K562 (cell line): ENCODE data around the gene ALG11. TPM values are rescaled to one million over a fixed set of nuclear protein-coding genes. Genes with fewer than 3 reads are reported as not detected.

ENCODE experiments used
- ADNP ChIP-seq: fragments of 200-800 bp; sonication (Bioruptor generic); IDR thresholded peaks from 2 replicates; pipeline ENCODE4 v1.6.1; 2016; ENCODE audit warnings: missing genetic modification characterization, missing compliant biosample characterization
- ATF7 ChIP-seq: fragments of 450-650 bp; IDR thresholded peaks from 2 replicates; pipeline ENCODE4 v1.7.1; 2014; ENCODE audit warnings: mild to moderate bottlenecking, moderate library complexity
- CBX1 ChIP-seq: sonication (generic); IDR thresholded peaks from 2 replicates; pipeline ENCODE4 v1.6.1; 2016; ENCODE audit warnings: antibody characterized with exemption, low read depth, mild to moderate bottlenecking
- CEBPG ChIP-seq, 3 experiments: fragments of 200-800 bp in 1 of 3; sonication (Bioruptor generic) in 1 of 3; sonication (generic) in 1 of 3; formaldehyde crosslinking in 1 of 3; IDR thresholded peaks in 2 of 3; conservative IDR thresholded peaks in 1 of 3; 2 replicates each; pipeline versions ENCODE4 v1.6.1 to v1.8.0; 2016 to 2022; ENCODE audit warnings: missing compliant biosample characterization in 2 of 3, missing genetic modification characterization in 2 of 3, mild to moderate bottlenecking in 1 of 3, missing genetic modification reagents in 1 of 3
- CHCHD3 ChIP-seq: fragments of 250-450 bp; sonication (Bioruptor Pico); IDR thresholded peaks from 2 replicates; pipeline ENCODE4 v2.1.2; 2022; ENCODE audit warnings: mild to moderate bottlenecking
- CSDE1 ChIP-seq, 2 experiments: fragments of 450-650 bp; IDR thresholded peaks; 2 replicates each; pipeline ENCODE4 v1.6.1; 2016; ENCODE audit warnings: mild to moderate bottlenecking in 1 of 2
- HDAC1 ChIP-seq, 2 experiments: fragments of 450-650 bp; IDR thresholded peaks; 2 replicates each; pipeline ENCODE4 v1.6.1; 2016 to 2017; ENCODE audit warnings: inconsistent platforms in 1 of 2, mild to moderate bottlenecking in 1 of 2, moderate library complexity in 1 of 2
- HLTF ChIP-seq: fragments of 450-650 bp; IDR thresholded peaks from 2 replicates; pipeline ENCODE4 v1.6.1; 2016
- KDM5B ChIP-seq: fragments of 200-600 bp; sonication (generic); IDR thresholded peaks from 2 replicates; pipeline ENCODE4 v1.6.1; 2012; ENCODE audit warnings: low read depth, mild to moderate bottlenecking, moderate library complexity, low read length, control low read depth, inconsistent platforms; ENCODE audit not compliant: insufficient replicate concordance
- MAFF ChIP-seq: IDR thresholded peaks from 2 replicates; pipeline ENCODE4 v1.6.1; 2012; ENCODE audit warnings: low read length, improper control_type of control experiment
- MED1 ChIP-seq: sonication (generic); formaldehyde crosslinking; IDR thresholded peaks from 2 replicates; pipeline ENCODE4 v1.8.1; 2023; ENCODE audit warnings: missing genetic modification reagents, borderline replicate concordance
- PHF20 ChIP-seq: fragments of 450-650 bp; IDR thresholded peaks from 2 replicates; pipeline ENCODE4 v1.6.1; 2018; ENCODE audit not compliant: partially characterized antibody
- PTRF ChIP-seq: fragments of 450-650 bp; IDR thresholded peaks from 2 replicates; pipeline ENCODE4 v1.6.1; 2016; ENCODE audit warnings: mild to moderate bottlenecking, missing genetic modification characterization, missing compliant biosample characterization
- RBM22 ChIP-seq: fragments of 200-400 bp; formaldehyde crosslinking; IDR thresholded peaks from 2 replicates; pipeline ENCODE4 v1.6.1; 2018; ENCODE audit warnings: low read length, low read depth; ENCODE audit not compliant: poor library complexity, severe bottlenecking
- SETDB1 ChIP-seq: IDR thresholded peaks from one replicate; pipeline ENCODE4 v1.6.1; 2012; ENCODE audit warnings: low read length, control low read depth, inconsistent platforms
- SLC30A9 ChIP-seq: fragments of 250-450 bp; sonication (Bioruptor Pico); IDR thresholded peaks from 2 replicates; pipeline ENCODE4 v1.8.0; 2022; ENCODE audit warnings: mild to moderate bottlenecking, moderate library complexity
- SMAD4 ChIP-seq: fragments of 250-450 bp; sonication (Bioruptor Pico); conservative IDR thresholded peaks from 2 replicates; pipeline ENCODE4 v1.8.0; 2021; ENCODE audit warnings: inconsistent platforms, mild to moderate bottlenecking, moderate library complexity
- SNRNP70 ChIP-seq: fragments of 200-400 bp; formaldehyde crosslinking; optimal IDR thresholded peaks from 2 replicates; pipeline ENCODE3; 2017; ENCODE audit warnings: low read depth, low read length
- TAL1 ChIP-seq: fragments of 450-650 bp; IDR thresholded peaks from 2 replicates; pipeline ENCODE4 v1.6.1; 2016; ENCODE audit warnings: mild to moderate bottlenecking
- ZNF24 ChIP-seq: fragments of 450-650 bp; IDR thresholded peaks from 2 replicates; pipeline ENCODE4 v1.6.1; 2016
- ZNF695 ChIP-seq: fragments of 450-650 bp; formaldehyde crosslinking; IDR thresholded peaks from 2 replicates; pipeline ENCODE4 v1.4.0; 2020; ENCODE audit warnings: mild to moderate bottlenecking, moderate library complexity
- ZNF766 ChIP-seq: fragments of 200-800 bp; sonication (Bioruptor generic); conservative IDR thresholded peaks from 2 replicates; pipeline ENCODE4 v1.6.1; 2016; ENCODE audit warnings: missing genetic modification characterization, missing compliant biosample characterization
- ZZZ3 ChIP-seq: fragments of 450-650 bp; IDR thresholded peaks from 2 replicates; pipeline ENCODE4 v1.6.1; 2016; ENCODE audit warnings: antibody characterized with exemption, mild to moderate bottlenecking, moderate library complexity
- polyA plus RNA-seq, 8 experiments: library from polyadenylated mRNA; depleted of rRNA in 4 of 8; stranded (reverse) in 5 of 8; unstranded in 3 of 8; fragments of >200 nt; fragmentation: Nextera tagmentation in 2 of 8; fragmentation: Illumina TruSeq in 1 of 8; extraction: Ambion mirVana in 2 of 8; extraction: Trizol in 1 of 8; gene quantifications; 2 replicates each; pipeline versions ENCODE4 v1.2.1 to v1.2.3, GENCODE V29; 2011 to 2014; ENCODE audit warnings: inconsistent platforms in 1 of 8, missing spikeins in 1 of 8
- total RNA-seq, 7 experiments: library from RNA; depleted of rRNA in 6 of 7; stranded (reverse); fragments of >200 nt in 6 of 7; fragmentation: Illumina TruSeq in 2 of 7; extraction: Trizol in 2 of 7; gene quantifications; 2 replicates each; pipeline versions ENCODE4 v1.2.1 to v1.2.3, GENCODE V29; 2011 to 2021; ENCODE audit warnings: low replicate concordance in 1 of 7
- TF ChIP-seq, protein P1 (sequence below): fragments of 450-650 bp; formaldehyde crosslinking; IDR thresholded peaks from 2 replicates; pipeline ENCODE4 v1.4.0; 2020; ENCODE audit warnings: mild to moderate bottlenecking
- TF ChIP-seq, protein P2 (sequence below): fragments of 250-450 bp; sonication (Bioruptor Pico); IDR thresholded peaks from 2 replicates; pipeline ENCODE4 v1.5.0; 2020; ENCODE audit warnings: mild to moderate bottlenecking
- TF ChIP-seq, protein P3 (sequence below), 2 experiments: IDR thresholded peaks; 2 replicates each; pipeline ENCODE4 v1.6.1; 2011; ENCODE audit warnings: borderline replicate concordance in 1 of 2, control low read depth in 1 of 2, low read depth in 1 of 2, low read length in 1 of 2, mild to moderate bottlenecking in 1 of 2, mixed read lengths in 1 of 2, moderate library complexity in 1 of 2; ENCODE audit not compliant: insufficient read depth in 1 of 2, insufficient read length in 1 of 2, poor library complexity in 1 of 2, severe bottlenecking in 1 of 2; ENCODE audit errors: extremely low read depth in 1 of 2

Gene ALG11
- total and polyA plus RNA-seq, 9 of the 15 experiments (the other 6 are each of a cell fraction or from before 2014, with no cell fraction given): 7.3 to 19.2 (median 16.3) TPM

DNA sequence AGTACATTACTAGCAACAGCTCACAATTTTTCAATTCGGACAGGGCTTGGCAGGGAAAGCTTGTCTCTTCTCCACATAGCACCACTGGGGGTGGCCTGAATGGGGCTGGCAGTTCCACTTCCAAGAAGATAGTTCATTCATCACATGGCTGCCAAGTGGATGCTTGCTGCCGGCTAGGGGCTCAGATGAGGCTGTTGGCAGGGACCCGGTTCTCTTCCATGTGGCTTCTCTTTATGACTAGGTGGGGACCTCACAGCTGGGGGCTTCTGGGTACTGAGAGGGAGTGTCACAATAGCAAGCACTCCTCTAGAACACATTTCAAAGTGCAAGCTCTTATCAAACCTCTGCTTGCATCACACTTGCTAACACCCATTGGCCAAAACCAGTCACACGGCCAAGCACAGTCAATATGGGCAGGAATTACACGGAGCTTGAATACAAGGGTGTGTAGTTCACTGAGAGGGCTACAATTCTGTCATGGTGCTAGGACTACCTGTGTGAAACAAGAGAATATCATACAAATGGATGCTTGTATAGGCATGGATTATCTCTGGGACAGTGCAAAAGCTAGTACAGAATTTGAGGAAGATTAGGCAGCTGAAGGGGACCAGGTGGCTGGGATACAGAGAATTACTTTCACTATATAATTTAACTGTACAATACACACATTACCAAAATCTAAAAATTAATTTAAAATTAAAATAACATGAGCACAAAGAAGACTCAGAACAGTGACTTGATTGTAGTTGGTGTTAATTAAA is 33.2 kb upstream of the ALG11 start (continued):
- TF ChIP-seq SETDB1 (no peak), SMAD4 (CRISPR knock-in tag) (0 out of 2 replicates have a peak, but pooled peaks have one; percentile 26), ADNP (tag) (no peak), HDAC1 (IDR thresholded peaks at IDR 0.05) (no peak), ZNF766 (CRISPR knock-in tag) (no peak), SNRNP70 (no peak), TAL1 (no peak), PTRF (tag) (no peak), CHCHD3 (CRISPR knock-in tag) (no peak), PHF20 (no peak), CSDE1 (IDR thresholded peaks at IDR 0.05) (no peak), CEBPG (CRISPR knock-in tag; IDR thresholded peaks at IDR 0.05) (peak; percentile 93), CEBPG (tag; conservative IDR thresholded peaks at IDR 0.05 in 1 of 2, IDR thresholded peaks at IDR 0.05 in 1 of 2) (peak; percentile 86 to 90), MED1 (CRISPR knock-in tag) (no peak), MAFF (no peak), HLTF (no peak), KDM5B (no peak), SLC30A9 (CRISPR knock-in tag) (no peak), ZNF24 (no peak), ZZZ3 (no peak), CBX1 (no peak), ZNF695 (CRISPR knock-in tag) (no peak), RBM22 (no peak), ATF7 (peak; percentile 79; the same call in 1 of the 2 replicates)
- TF ChIP-seq, protein P1, sequence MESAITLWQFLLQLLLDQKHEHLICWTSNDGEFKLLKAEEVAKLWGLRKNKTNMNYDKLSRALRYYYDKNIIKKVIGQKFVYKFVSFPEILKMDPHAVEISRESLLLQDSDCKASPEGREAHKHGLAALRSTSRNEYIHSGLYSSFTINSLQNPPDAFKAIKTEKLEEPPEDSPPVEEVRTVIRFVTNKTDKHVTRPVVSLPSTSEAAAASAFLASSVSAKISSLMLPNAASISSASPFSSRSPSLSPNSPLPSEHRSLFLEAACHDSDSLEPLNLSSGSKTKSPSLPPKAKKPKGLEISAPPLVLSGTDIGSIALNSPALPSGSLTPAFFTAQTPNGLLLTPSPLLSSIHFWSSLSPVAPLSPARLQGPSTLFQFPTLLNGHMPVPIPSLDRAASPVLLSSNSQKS: no peak
- TF ChIP-seq, protein P2, sequence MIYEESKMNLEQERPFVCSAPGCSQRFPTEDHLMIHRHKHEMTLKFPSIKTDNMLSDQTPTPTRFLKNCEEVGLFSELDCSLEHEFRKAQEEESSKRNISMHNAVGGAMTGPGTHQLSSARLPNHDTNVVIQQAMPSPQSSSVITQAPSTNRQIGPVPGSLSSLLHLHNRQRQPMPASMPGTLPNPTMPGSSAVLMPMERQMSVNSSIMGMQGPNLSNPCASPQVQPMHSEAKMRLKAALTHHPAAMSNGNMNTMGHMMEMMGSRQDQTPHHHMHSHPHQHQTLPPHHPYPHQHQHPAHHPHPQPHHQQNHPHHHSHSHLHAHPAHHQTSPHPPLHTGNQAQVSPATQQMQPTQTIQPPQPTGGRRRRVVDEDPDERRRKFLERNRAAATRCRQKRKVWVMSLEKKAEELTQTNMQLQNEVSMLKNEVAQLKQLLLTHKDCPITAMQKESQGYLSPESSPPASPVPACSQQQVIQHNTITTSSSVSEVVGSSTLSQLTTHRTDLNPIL: no peak
- TF ChIP-seq, protein P3, sequence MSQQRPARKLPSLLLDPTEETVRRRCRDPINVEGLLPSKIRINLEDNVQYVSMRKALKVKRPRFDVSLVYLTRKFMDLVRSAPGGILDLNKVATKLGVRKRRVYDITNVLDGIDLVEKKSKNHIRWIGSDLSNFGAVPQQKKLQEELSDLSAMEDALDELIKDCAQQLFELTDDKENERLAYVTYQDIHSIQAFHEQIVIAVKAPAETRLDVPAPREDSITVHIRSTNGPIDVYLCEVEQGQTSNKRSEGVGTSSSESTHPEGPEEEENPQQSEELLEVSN (IDR thresholded peaks at IDR 0.05; ENCODE audit: borderline replicate concordance in 1 of 2, extremely low read depth in 1 of 2, insufficient read depth in 1 of 2, insufficient read length in 1 of 2, low read depth in 1 of 2, low read length in 1 of 2, poor library complexity in 1 of 2, severe bottlenecking in 1 of 2): peak in 1 of 2 experiments; percentile 31
